Ammon's horn (tissue), 1 donor: ENCODE measurements around the gene TM9SF1.

Experiments
- DNase-seq: peaks from one replicate; pipeline ENCODE4 v3.0.0-alpha.2; 2016; ENCODE audit warnings: low spot score

Gene TM9SF1

GRCh38 chr14:24195186-24196070 is at the start of gene TM9SF1:
TM9SF1 (minus strand) TSS chr14:24195441; CDS start chr14:24195019, 422 bp downstream.
- peak; percentile 93 for DNase-seq

- DNase-seq: no peak
These were observed 48.1 kb upstream of the TM9SF1 start for GRCh38 chr14:24243336-24243836.

- no peak for DNase-seq
These were observed 46.7 kb upstream of the TM9SF1 start for GRCh38 chr14:24241829-24242443.

- no peak for DNase-seq
These were observed 45.1 kb upstream of the TM9SF1 start for GRCh38 chr14:24240110-24240918.

- DNase-seq: no peak
These were observed 43.3 kb upstream of the TM9SF1 start for GRCh38 chr14:24238527-24239037.

- DNase-seq: no peak
These were observed 42.9 kb upstream of the TM9SF1 start for GRCh38 chr14:24238123-24238522.

- no peak for DNase-seq
These were observed 42.3 kb upstream of the TM9SF1 start for GRCh38 chr14:24237463-24237955.

GRCh38 chr14:24236689-24237462 is 41.6 kb upstream of the TM9SF1 start:
- DNase-seq: no peak

GRCh38 chr14:24235804-24236688 is 40.8 kb upstream of the TM9SF1 start:
- DNase-seq: no peak

- DNase-seq: no peak
These were observed 39.1 kb upstream of the TM9SF1 start for GRCh38 chr14:24234095-24235005.

- no peak for DNase-seq
These were observed 38.3 kb upstream of the TM9SF1 start for GRCh38 chr14:24233538-24233866.

- no peak for DNase-seq
These were observed 37.6 kb upstream of the TM9SF1 start, which contains the start of gene GMPR2 for GRCh38 chr14:24232645-24233537. GMPR2 (plus strand) TSS chr14:24232929; CDS start chr14:24233254, 325 bp downstream.

- peak; percentile 97 for DNase-seq
These were observed 36.9 kb upstream of the TM9SF1 start, which contains the start of gene NEDD8 for GRCh38 chr14:24232121-24232644. NEDD8 (minus strand) TSS chr14:24232367; CDS start chr14:24232267, 100 bp downstream.

- DNase-seq: no peak
These were observed 36.3 kb upstream of the TM9SF1 start for GRCh38 chr14:24231263-24232120.

GRCh38 chr14:24228902-24229301 is 33.7 kb upstream of the TM9SF1 start:
- no peak for DNase-seq

- DNase-seq: no peak
These were observed 31.2 kb upstream of the TM9SF1 start for GRCh38 chr14:24226473-24226872.
